NT2/D1 (cell line): ENCODE data around the gene CHTOP.

Experiments
- SUZ12 ChIP-seq: IDR thresholded peaks from 2 replicates; pipeline ENCODE4 v1.6.1; 2011; ENCODE audit not compliant: insufficient read length, insufficient read depth; ENCODE audit errors: extremely low read depth
- ZNF274 ChIP-seq: IDR thresholded peaks from 2 replicates; pipeline ENCODE4 v1.6.1; 2011; ENCODE audit warnings: mild to moderate bottlenecking, low read depth, low read length

DNA sequence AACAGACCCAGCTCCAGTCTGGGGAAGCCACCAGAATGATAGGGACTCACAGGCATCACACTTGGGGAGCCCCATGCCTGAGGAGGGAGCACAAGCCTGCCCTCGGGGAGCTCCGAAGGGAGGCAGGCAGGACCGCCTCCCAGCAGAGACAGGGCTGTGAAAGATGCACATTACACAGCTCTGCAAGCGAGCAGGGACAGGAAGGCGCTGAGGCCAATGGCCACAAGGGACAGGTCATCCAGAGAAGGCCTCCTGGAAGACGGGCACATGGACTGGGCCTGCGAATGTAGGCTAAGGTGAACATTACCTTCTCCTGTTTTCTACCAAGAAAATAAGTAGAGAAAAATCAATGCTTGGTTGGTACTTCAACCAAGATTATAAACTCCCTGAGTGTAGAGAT is 48.9 kb downstream of the CHTOP start:
- TF ChIP-seq SUZ12 (no peak), ZNF274 (no peak)
